Measurements from ENCODE around the gene CST1. TPM values are rescaled to one million over a fixed set of nuclear protein-coding genes. Genes with fewer than 3 reads are reported as not detected.

CST1 gene
- total RNA-seq, 1 donor from 2014 or later, result not detected

DNA sequence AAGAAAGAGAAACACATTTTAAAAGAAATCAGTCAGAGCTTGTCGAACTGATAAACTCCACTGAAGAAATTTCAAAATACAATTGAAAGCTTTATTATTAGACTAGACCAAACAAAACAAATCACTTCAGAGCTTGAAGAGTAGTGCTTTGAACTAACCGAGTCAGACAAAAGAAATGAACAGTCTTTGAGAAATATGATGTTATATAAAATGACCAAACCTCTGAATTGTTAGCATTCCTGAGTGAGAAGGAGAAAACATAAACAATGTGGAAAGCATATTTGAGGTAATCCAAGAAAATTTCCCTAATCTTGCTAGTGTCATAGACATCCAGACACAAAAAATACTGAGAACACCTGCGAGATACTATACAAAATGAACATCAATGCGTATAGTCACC, 48.7 kb downstream of the CST1 start:
- TF ChIP-seq, protein P1, sequence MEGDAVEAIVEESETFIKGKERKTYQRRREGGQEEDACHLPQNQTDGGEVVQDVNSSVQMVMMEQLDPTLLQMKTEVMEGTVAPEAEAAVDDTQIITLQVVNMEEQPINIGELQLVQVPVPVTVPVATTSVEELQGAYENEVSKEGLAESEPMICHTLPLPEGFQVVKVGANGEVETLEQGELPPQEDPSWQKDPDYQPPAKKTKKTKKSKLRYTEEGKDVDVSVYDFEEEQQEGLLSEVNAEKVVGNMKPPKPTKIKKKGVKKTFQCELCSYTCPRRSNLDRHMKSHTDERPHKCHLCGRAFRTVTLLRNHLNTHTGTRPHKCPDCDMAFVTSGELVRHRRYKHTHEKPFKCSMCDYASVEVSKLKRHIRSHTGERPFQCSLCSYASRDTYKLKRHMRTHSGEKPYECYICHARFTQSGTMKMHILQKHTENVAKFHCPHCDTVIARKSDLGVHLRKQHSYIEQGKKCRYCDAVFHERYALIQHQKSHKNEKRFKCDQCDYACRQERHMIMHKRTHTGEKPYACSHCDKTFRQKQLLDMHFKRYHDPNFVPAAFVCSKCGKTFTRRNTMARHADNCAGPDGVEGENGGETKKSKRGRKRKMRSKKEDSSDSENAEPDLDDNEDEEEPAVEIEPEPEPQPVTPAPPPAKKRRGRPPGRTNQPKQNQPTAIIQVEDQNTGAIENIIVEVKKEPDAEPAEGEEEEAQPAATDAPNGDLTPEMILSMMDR (IDR thresholded peaks at IDR 0.05; ENCODE audit: insufficient read depth, low read length, poor library complexity, severe bottlenecking), result no peak
- no peak for DNase-seq (ENCODE audit: low read depth)
- Histone ChIP-seq H3K27me3 (ENCODE audit: control insufficient read depth, insufficient read depth, low read length) (no peaks in the 10 kb centered on the region), H3K4me3 (ENCODE audit: low read depth, low read length) (no peak overlapping the region), H3K36me3 (ENCODE audit: control insufficient read depth, insufficient read depth, low read length) (no peaks in the 10 kb centered on the region)

DNA sequence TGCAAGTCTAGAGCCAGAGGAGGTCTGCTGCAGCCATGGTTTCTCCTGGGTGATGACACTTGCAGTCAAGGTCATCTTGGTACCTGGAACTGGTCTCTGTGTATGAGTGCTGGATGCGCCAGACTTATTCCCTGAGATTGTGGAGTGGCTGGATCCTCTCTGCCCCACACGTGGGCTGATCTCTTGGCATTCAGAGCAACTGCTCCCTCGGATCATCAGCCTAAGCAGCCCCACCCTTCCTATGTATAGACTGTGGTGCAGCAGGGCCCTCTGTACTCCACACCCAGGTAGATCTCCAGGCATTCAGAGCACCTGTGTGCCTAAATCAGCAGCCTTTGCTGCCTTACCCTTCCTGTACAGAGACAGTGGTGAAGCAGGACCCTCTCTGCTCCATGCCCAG, 49.8 kb downstream of the CST1 start:
- no peaks in the 10 kb centered on the region for H3K36me3 ChIP-seq (ENCODE audit: control insufficient read depth, insufficient read depth, low read length)
- H3K27me3 ChIP-seq (ENCODE audit: control insufficient read depth, insufficient read depth, low read length), result no peaks in the 10 kb centered on the region
- TF ChIP-seq, protein P1 (IDR thresholded peaks at IDR 0.05; ENCODE audit: insufficient read depth, low read length, poor library complexity, severe bottlenecking), result no peak
- no peak for DNase-seq (ENCODE audit: low read depth)
- H3K4me3 ChIP-seq (ENCODE audit: low read depth, low read length), result no peak overlapping the region

DNA sequence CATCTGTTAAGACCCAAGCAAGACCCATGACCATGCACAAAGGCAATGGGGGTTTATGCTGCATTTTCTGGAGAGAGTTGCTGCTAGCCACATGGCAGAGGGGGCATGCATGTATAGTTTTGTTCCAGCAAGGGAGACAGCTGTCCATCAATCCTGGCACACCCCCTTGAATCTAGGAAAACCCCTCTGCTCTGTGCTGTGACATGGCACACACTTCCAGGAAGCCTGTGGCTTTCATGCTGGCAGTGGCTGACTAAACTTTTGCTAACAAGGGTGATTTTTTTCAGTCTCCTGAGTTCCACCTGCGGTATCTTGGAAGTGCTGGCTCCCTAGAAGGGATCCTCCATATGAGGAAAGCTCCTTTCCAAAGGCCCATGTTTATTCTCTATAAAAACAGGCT, 52.8 kb downstream of the CST1 start:
- DNase-seq (ENCODE audit: low read depth), result no peak
- TF ChIP-seq, protein P1 (IDR thresholded peaks at IDR 0.05; ENCODE audit: insufficient read depth, low read length, poor library complexity, severe bottlenecking), result no peak
- Histone ChIP-seq H3K36me3 (ENCODE audit: control insufficient read depth, insufficient read depth, low read length) (no peaks in the 10 kb centered on the region), H3K27me3 (ENCODE audit: control insufficient read depth, insufficient read depth, low read length) (no peaks in the 10 kb centered on the region), H3K4me3 (ENCODE audit: low read depth, low read length) (no peak overlapping the region)

Other genes starting within 250 kb of the CST1 start
- gene CST9L, start 182.5 kb downstream of the CST1 start, total RNA-seq, result not detected in 2 replicates
- not detected in 2 replicates for gene CST9, start 145.0 kb downstream of the CST1 start, total RNA-seq
- 303 and 381 TPM in 2 replicates for gene CST3, start 113.0 kb downstream of the CST1 start, total RNA-seq
- gene CST4, start 61.9 kb downstream of the CST1 start, total RNA-seq, result not detected in 2 replicates
- 2.6 and 7.0 TPM in 2 replicates for gene CST2, start 75.8 kb upstream of the CST1 start, total RNA-seq
- gene CST5, start 128.8 kb upstream of the CST1 start, total RNA-seq, result 0.34 and 2.6 TPM in 2 replicates
- not detected in 2 replicates for gene GGTLC1, start 237.8 kb upstream of the CST1 start, total RNA-seq

Measured in kidney epithelial cell (primary cell).